HG02798 (cell line): ENCODE results near the gene FZD7.

Source experiments
- ATAC-seq: cut with Tn5 transposase; IDR thresholded peaks from one replicate; pipeline ENCODE4 v1.9.1; 2021; ENCODE audit warnings: mild to moderate bottlenecking; ENCODE audit not compliant: unreplicated experiment, poor library complexity

FZD7 gene

GRCh38 chr2:202009019-202009481 is 24.6 kb upstream of the FZD7 start:
- no peak for ATAC-seq

DNA sequence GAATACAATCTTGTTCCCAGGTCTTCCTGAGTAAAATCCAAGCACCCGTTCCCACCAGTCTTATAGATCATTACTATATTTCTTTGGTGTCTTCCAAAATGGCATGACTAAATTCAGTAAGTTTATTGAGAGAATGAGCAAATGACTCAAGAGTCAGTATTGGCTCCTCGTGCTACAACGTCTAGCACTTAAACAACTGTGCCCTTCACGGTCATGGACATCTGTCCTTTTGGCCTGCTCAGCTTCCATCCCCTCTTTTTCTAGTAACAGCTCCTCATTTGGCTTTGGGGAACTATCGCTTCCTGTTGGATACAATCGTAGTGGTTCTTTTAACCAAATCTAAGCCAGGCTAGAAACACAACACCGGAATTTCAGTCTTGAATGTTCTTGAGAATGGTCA is 24.1 kb upstream of the FZD7 start:
- no peak for ATAC-seq

GRCh38 chr2:202014318-202014717 is 19.3 kb upstream of the FZD7 start:
- ATAC-seq: no peak

DNA sequence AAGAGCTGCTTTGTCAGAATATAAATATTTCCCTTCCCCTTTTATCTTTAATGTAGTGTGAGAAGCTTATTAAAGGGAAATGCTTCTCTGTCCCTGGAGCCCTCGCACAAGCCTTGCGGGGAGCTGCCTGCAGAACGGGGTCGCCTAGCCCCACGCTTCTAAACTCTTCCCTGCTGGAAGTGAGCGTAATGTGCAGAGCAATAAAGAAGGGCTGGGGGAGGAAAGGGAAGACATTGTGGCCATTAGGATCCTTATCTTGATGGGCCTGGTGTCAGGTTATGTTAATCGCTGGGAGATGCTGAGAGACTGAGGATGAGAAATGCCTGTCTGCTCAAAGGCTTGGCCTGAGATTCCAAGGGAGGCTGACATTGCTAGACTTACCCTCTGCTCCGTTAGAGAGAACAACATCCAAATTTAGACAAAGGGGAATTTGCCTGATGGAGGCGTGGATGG is 18.9 kb upstream of the FZD7 start:
- ATAC-seq: no peak

GRCh38 chr2:202015471-202015870 is 18.2 kb upstream of the FZD7 start:
- ATAC-seq: no peak

DNA sequence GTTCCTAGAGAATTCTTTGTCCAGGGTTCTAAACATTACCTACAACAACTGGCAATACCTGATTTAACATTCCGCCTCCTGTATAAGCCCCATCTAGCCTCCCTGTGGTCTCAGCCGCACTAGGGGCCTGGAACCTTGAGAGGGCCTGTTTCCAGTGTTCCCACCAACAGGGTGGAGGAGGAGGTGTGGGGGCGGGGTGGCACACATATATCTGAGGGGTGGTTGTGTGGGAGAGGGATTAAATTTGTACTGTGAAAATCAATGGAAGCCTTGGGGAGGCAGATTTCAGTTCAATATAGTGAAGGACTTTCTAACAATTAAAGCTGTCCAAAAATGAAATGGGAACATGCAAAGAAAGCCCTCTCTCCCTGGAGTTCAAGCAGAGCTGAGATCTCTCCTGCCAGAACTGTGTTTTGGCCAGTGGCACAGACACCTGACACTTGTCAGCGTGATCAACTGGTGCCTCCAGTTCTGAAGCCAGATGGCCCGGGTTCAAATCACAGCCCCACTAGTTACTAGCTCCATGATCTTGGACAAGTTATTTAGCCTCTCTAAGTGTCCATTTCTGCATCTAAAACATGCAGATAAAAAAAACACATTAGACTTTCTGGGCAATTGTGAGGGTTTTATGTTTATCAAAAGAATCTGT is 17.0 kb upstream of the FZD7 start:
- no peak for ATAC-seq

DNA sequence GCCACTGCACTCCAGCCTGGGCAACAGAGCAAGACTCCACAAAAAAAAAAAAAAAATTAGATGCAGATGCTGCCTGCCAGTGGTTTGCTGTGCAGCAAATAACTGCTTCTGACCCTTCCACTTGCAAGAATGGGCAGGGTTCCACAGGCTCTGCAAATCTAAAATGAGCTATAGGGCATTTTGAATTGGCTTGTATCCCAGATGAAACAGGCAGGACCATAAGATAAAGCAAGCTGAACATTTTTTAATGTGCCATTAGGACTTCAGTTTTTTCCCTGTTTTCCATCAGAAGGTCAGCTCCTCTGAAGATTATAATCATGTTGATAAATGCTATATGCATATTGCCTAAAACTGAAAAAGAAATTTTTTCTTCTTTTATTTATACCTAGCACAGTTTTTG is 15.7 kb upstream of the FZD7 start:
- ATAC-seq: no peak

DNA sequence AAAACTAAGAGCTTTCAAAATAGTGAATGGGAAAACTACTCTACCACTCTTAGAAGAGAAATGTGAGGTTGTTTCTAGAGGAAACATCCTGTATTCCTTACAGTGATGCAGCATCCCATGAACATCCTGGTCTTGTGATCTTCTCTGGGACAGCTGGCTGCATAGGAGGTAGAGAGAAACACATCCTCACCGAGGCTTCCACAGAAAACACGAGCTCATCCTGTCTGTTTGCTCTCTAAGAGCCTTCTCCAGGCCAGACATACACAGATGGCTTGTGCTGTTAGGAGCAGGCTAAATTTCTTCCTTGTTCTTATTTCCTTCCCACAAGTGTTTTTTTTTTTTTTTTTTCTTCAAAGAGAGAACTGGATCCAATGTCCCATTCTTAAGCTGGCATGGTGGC is 14.7 kb upstream of the FZD7 start:
- no peak for ATAC-seq

- no peak for ATAC-seq
These were observed 13.8 kb upstream of the FZD7 start for GRCh38 chr2:202019689-202020450.

DNA sequence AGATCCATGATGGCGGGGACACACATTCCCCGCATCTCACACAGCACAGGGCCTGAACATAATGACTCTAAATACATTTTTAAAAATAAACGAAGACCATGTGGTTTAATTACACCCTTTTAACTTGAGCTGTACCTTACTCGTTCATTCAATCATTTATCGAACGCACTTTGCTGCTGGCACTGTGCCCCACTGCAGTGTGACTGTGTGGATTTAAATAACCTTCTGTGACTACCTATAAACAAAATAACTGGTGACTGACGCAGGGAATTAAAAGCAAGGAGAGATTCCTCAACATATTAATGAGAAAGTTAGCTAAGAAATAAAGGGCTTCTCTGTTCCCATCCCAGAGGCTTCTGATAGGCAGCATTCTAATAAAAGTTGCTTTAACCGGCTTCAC is 10.9 kb upstream of the FZD7 start:
- ATAC-seq: no peak

DNA sequence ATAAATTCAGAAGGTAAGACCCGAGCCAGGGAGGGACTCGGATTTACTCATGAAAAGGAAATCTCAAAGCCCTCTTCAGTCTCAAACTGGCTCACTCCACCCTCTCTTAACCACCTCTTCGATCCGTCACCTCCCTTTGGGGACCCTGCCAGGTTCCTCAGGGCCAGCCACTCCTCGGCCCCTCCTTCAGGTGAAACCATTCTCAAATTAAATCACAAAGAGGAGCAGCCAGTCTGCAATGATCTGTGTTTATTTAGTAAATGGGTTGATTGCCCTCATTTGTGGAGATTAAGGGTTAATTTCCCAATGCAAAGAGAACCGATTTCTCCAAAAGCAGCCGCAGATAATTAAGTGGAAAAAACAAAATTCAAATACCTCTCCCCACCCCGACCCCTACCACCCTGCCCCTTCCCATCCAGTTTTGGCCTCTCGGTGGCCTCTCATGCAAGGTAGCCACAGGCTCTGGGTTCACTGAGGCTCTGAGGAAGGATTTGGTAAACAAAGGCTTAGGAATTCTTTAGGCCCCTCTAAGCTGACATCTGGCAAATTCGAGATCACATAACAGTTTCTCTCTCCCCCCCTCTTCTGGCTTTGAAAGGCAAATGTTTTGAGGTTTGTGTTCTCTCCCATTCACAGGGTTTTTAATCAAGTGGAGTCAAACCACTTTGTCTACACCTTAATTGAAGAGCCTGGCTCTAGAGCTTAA is 10.3 kb upstream of the FZD7 start:
- ATAC-seq: no peak

GRCh38 chr2:202023904-202024266 is 9.8 kb upstream of the FZD7 start:
- no peak for ATAC-seq

DNA sequence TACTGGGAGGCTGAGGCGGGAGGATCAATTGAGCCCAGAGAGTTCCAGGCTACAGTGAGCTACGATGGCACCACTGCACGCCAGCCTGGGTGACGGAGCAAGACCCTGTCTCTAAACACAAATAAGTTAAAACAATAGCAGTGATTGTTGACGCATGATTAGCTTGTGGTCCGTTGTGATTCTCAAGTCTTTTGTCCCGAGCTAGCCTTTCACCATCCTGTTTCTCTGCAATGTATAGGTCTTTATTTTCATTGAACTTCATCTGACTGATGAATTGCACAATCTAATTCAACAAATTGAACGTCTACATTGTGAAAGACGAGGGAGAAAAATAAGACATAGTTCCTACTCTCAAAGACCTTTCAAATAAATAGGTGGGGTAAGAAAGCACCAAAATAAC is 8.8 kb upstream of the FZD7 start:
- no peak for ATAC-seq

GRCh38 chr2:202025816-202026215 is 7.8 kb upstream of the FZD7 start:
- ATAC-seq: no peak

DNA sequence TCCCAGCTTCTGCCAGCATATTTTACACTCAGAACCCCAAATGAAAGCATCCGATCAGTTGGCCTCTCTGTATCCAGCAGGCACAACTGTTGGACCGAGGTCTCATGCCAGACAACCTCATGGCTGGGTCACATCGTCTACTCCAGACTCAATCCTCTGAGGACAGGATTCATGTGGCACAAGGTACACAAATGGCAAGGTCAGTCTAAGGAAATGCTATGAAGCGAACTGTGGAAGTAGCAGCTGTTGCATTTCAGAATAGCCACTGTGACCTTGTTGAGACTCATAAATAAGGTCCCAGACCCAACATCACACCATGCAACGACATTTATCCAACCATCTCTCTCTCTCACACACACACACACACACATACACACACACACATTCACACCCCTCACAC is 7.1 kb upstream of the FZD7 start:
- no peak for ATAC-seq

GRCh38 chr2:202030691-202031090 is 3.0 kb upstream of the FZD7 start:
- no peak for ATAC-seq

GRCh38 chr2:202031246-202031951 is 2.3 kb upstream of the FZD7 start:
- ATAC-seq: no peak

- peak; percentile 14 for ATAC-seq
These were observed 774 bp upstream of the FZD7 start for GRCh38 chr2:202032846-202033316.

DNA sequence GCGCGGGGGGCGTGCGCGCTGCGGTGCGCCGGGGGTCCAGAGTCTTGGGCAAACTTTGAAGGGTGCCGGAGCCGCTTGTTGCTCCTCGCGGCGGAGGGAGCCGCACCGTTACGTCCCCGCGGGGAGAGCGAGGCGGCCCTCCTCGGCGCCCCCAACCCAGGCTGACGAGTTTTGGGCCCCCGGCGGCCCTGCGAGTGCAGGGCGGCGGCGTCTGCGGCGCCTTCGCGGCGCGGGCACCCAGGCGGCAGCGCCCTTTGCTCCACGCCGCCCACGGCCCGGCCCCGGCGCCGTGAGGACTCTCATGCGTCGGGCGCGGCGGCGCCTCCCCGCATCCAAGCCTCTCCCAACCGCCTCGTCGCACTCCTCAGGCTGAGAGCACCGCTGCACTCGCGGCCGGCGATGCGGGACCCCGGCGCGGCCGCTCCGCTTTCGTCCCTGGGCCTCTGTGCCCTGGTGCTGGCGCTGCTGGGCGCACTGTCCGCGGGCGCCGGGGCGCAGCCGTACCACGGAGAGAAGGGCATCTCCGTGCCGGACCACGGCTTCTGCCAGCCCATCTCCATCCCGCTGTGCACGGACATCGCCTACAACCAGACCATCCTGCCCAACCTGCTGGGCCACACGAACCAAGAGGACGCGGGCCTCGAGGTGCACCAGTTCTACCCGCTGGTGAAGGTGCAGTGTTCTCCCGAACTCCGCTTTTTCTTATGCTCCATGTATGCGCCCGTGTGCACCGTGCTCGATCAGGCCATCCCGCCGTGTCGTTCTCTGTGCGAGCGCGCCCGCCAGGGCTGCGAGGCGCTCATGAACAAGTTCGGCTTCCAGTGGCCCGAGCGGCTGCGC is 814 bp downstream of the FZD7 start:
- peak; percentile 7 for ATAC-seq
